Head of caudate nucleus (tissue), 42 donors: ENCODE results near the gene SMC1B.
"Not testable (repeated sequence)": the region's sequence is repeated elsewhere in the genome, so short reads cannot be mapped to it uniquely, and the experiment has no call there.

ENCODE experiments used
- DNase-seq, 42 donors: peaks; one replicate each; pipeline versions ENCODE4 v3.0.0 to v3.0.0-alpha.2; 2020 to 2021; ENCODE audit warnings: mixed read lengths in 7 of 42
- intact Hi-C: fragments of 100-400 bp; cut with DNase I; formaldehyde crosslinking; loops from one replicate; pipeline ENCODE4 v1.15.0; 2022

The SMC1B gene

DNA sequence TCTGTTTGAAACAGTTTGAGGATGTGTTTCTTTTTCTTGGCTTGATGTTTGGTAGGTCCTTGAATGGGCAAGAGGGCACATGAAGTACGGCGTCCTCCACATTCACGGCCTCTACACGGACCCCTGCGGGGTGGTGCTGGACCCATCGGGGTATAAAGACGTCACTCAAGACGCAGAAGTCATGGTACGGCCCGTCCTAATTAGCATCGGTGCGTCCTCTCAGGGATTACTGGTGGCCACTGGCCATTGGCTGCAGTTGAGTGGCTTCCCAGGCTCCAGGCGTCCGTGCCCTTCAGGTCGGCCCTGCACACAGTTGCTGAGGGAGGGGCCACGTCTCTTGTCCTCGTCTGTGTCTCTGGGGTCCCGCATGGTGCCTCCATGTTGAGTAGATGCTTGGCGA is 82.9 kb downstream of the SMC1B start:
- no peak for DNase-seq
- intact Hi-C loops, result no loop called here

DNA sequence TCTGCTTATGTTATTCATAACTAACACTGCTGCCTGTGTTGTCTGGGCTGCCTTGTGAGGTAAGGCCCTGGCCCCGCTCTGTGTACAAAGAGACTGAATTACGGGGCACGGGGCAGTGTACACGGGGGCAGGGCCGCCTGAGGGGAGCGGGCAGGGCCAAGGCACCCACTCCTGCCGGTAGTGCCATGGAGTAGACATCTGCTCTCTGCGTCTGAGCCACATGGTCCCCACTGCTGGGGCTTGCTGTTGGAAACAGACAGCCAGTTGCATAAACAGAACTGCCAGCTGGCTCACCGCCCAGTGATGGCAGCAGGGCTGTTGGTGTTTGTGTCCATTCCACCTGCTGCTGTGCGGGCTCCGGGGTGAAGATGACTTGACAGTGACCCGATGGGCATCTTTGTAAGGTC is 83.9 kb downstream of the SMC1B start:
- DNase-seq, result peak in 41 of 42 donors; percentile 35 to 86 (median 74)
- intact Hi-C loops, result no loop called here

DNA sequence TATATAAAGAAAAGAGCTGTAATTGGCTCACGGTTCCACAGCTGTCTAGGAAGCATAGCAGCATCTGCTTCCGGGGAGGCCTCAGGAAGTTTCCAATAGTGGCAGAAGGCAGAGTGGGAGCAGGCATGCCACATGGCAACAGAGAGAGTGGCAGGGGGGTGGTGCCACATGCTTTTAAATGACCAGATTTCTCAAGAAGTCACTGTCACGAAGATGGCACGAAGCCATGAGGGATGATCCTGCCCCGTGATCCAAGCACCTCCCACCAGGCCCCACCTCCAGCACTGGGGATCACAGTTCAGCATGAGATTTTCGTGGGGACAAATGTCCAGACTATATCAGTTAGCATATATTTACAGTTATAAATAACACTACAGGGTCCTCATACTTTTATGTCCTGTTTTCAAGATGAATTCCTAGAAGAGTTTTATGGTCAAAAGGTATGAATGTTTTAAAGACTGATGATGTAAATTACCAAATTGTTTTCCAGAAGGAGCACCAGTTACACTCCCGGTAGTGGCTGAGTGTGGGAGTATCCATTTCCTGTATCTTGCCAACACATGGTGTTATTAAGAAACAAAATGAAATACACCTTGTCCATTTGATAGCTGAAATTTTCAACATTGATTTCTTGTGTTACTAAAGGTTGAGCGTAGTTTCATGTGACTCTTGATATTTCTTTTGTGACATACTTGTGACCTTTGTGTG is 84.4 kb downstream of the SMC1B start:
- DNase-seq, result peak in 8 of 42 donors; percentile 11 to 55 (median 28)
- intact Hi-C loops, result no loop called here

DNA sequence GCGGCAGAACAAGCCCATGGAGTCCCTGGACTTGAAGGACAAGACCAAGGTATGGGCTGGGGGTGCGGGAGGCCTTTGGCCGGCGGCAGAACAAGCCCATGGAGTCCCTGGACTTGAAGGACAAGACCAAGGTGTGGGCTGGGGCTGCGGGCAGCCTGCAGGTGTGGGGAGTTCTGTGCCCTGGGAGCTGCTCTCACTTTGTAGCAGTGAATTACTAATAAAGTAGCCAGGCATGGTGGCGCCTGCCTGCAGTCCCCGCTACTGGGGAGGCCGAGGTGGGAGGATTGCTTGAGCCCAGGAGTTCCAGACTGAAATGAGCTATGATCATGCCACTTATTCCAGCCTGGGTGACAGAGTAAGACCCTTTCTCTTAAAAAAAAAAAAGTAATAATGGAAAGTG is 85.1 kb downstream of the SMC1B start:
- not testable (repeated sequence) for DNase-seq

DNA sequence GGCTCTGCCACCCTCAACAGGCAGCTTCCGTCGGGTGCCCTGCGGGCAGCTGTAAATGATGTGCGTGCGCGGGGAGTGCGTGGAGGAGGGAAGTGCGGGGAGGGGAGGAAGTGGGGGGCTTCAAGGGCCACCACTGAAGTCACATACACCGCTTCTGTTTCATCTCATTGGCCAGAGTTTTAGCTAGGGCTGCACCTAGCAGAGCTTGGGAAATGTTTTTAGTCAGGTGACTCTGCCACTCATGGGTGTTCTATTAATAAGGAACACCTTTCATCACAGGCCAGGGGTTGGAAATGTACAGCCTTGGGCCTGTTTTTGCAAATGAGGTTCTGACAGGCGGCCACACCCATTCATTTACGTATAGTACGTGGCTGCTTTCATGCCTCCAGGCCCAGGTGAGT is 89.1 kb downstream of the SMC1B start:
- intact Hi-C loops, result no loop called here
- DNase-seq, result no peak

More for the DNA sequence above, 85.1 kb downstream of the SMC1B start:
- intact Hi-C loops, result not testable (repeated sequence)

DNA sequence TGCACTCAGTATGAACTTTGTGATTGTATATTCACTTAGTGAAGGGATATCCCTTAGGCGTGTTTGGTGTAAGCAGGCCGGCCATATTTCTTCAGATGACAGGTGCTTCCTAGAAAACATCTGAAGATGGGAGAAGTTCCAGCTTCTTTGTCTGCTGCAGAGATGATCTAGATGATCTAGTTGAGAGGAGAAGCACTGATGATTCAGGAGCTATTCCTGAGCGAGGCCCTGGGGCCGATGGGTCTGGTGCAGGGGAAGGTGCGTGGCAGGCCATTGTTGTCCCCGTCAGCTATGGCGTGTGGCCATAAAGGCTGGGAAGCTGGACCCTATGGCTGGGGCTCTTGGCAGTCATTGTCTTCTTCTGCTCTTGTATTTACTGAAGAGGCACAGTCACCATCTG is 89.7 kb downstream of the SMC1B start:
- intact Hi-C loops, result no loop called here
- no peak for DNase-seq

DNA sequence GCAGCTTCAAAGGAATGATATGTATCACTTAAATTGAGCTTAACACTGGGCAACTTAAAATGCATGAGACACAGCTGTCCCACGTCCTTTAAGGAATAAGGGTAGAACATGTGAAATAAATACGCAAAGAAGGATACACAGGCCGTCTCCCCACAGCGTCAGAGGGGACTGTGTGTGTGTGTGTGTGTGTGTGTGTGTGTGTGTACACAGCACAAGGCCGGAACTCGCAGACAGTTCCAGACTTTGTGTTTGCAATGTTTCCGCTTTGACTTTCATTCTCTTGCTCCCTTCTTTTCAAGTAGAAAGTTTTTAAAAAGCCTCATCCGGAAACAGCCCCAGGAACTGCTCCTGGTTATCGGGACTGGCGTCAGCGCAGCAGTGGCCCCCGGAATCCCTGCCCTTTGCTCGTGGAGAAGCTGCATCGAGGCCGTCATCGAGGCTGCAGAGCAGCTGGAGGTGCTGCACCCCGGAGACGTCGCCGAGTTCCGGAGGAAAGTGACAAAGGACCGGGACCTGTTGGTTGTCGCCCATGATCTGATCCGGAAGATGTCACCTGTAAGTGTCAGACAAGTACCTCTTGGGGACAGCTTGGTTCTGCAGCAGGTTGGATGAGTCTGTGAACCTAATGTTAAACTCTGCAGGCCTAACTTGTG is 90.4 kb downstream of the SMC1B start:
- DNase-seq, result no peak
- intact Hi-C loops, result no loop called here

DNA sequence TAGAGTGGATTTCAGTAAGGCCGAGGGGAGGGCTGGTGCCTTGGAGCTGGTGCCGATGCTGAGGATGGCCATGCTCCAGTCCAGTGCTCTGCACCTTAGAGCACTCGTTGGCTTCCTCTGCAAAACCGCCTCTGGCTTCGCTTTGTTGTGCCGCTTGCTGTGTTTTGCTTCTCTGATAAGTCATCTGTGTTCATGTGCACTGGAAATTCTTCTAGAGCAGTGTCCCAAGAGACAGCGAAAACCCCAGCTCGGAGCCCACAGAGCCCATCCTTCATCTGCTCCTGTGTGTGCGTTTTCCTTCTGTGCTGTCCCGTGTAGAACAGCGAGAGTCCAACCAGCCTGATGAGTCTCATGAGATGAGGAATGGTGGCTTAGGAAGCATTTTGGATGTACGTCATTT is 91.6 kb downstream of the SMC1B start:
- intact Hi-C loops, result no loop called here
- no peak for DNase-seq

DNA sequence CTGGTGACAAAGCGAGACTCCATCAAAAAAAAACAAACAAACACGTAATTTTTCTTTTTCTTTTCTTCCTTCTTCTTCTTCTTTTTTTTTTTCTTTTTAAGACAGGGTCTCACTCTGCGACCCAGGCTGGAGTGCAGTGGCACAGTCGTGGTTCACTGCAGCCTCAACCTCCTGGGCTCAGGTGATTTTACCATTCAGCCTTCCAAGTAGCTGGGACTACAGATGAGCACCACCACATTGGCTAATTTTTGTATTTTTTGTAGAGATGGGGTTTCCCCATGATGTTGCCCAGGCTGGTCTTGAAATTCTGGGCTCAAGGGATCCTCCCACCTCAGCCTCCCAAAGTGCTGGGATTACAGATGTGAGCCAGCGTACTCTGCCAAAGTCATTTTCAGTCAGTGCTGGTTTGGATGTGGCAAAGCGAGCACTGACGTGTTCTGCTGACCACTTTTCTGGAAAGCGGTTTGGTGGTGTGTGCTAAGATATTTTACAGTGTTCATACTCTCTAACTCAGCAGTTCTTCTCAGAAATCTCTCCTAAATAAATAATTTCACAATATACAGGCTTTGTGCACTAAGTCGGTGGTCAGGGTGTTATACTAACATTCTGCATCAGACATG is 92.9 kb downstream of the SMC1B start:
- no peak for DNase-seq

DNA sequence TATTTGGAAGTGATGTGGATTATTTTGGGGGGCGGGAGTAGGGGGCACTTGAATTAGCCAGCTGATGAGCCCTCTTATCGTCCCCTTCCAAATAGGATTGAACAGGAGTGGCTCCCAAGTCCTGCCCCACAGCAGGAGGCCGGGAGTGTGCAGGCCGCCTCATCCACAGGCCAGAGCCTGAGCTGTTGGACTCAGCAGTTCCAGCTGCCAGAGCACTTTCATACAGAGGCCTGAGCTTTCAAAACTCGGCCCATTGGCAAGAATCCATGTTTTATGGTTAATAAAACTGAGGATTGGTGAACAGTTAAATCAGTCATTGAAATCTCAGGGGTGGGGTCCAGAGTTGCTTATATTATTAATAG is 94.1 kb downstream of the SMC1B start:
- DNase-seq, result no peak
- intact Hi-C loops, result no loop called here

More for the DNA sequence above, 92.9 kb downstream of the SMC1B start:
- intact Hi-C loops, result no loop called here

DNA sequence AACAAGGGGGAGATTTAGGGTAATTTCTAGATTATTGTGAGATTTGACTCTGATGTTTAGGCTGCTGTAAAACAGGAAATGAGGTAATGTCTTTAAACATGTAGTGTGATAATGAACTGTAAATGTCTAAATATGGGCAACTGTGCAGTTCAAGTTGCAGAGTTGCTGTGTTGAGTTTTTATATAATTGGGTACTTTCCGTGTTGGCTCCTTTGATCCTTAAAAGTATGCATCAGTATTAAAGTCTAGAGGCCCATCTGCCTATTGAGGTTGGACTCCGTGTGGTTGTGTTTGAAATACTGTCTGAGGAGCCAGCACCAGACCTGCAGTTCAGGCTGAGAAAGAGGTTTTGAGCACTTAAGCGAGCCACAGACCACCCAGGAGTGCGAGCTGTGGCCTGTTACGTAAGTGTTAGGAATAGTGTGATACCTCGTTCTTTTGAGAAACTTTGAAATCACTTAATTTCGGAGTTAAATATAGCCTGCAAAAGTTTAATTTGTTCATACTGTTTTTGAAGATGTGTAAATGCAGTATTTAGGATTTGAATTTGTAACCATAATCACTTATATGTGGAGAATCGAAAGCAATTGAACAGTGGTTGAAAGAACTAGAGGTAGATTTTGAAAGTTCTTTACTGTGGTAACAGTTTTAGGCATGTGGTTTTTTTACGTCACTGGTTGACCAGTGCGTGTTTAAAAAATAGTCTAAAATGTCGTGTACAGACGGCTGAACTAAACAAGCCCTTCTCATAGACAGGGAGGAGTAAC is 94.7 kb downstream of the SMC1B start:
- no peak for DNase-seq
- intact Hi-C loops, result no loop called here

DNA sequence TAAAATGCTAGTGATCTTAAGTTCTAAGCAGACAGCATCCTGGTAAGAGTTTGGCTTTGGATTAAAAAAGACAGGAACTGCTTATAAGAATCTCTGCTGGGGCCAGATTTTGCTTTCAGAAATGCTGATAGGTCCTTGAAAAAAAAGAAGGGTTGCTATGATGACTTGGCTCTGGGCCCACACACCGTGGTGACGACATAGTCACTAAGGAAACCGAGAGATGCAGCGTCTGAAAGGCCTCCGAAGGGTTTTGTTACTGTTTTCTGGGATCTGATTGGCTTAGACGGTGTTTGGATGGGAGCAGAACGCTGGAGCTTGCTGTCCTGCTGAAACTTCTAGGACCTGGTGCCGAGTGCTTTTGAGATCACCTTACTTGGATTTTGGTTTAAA is 95.2 kb downstream of the SMC1B start:
- intact Hi-C loops, result no loop called here
- DNase-seq, result peak; percentile 55 to 92 (median 74)

DNA sequence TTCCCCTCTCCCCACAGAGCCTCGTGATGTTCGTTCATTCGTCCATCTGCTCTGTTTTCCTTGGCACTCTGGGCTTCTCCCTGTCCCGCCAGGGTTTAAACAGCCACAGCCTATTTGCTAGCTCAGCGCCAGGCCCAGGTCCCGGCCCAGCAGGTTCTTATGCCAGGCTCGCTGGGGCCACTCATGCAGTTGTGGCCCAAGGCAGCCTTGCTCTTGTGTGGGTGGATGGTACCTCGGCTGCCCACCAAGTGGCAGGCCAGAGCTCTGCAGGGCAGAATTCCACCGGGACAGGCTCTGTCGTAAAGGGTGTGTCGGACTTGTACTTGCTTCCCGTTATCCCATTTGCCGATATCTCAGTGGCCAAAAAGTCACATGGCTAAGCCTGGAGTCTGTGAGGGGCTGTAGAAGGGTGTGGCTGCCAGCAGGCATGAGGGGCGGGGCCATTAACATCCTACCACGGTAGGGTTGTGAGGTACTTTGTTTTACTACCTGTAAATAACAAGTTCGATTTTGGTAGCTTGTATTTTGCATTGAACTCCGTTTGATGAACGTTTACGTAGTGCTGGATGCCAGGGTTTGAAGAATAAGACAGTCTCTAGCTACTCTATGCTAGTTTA is 95.7 kb downstream of the SMC1B start:
- intact Hi-C loops, result no loop called here
- peak in 26 of 42 donors; percentile 12 to 66 (median 38) for DNase-seq

DNA sequence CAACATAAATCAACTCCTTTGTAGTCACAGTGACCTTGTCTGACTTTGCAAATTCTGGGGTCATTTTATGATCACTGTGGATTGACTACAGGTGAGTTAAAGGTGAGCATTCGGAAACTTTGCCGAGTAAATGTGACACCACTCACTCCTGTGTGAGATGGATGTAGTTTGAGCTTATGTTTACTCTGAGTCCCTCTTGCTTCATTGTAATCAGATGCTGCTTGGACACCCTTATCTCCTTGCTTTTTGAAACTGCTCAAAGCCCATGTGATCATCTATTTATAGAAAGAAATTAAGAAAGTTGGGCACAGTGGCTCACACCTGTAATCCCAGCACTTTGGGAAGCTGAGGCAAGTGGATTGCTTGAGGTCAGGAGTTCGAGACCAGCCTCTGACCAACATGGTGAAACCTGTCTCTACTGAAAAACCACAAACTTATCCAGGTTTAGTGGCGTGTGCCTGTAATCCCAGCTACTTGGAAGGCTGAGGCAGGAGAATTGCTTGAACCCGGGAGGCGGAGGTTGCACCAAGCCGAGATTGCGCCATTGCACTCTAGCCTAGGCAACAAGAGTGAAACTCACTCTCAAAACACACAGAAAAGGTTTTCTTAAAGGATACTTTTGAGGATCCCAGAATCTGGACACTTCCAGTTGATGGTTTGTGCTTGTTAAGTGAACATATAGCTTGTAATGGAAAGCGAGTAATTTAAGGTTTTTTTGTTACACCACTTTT is 96.4 kb downstream of the SMC1B start:
- intact Hi-C loops, result no loop called here
- DNase-seq, result no peak

DNA sequence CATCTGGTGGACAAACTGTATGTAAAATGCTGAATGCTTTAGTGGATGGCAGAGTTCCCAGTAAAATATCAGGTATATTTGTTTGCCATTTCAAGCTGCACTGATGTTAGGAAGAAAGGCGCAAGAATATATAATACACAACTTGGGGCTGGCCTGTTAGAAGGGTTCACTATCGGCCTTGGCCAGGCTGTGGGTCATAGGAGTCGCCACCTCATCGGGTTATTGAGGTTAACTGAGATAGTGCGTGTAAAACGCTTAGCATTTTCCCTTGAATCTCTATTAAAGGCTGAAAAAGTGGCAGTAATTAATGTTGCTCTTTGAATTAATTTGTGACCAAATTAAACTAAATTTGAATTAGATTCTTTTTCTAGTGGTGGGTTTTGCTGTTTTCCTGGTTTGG is 98.6 kb downstream of the SMC1B start:
- no peak for DNase-seq
- intact Hi-C loops, result no loop called here

DNA sequence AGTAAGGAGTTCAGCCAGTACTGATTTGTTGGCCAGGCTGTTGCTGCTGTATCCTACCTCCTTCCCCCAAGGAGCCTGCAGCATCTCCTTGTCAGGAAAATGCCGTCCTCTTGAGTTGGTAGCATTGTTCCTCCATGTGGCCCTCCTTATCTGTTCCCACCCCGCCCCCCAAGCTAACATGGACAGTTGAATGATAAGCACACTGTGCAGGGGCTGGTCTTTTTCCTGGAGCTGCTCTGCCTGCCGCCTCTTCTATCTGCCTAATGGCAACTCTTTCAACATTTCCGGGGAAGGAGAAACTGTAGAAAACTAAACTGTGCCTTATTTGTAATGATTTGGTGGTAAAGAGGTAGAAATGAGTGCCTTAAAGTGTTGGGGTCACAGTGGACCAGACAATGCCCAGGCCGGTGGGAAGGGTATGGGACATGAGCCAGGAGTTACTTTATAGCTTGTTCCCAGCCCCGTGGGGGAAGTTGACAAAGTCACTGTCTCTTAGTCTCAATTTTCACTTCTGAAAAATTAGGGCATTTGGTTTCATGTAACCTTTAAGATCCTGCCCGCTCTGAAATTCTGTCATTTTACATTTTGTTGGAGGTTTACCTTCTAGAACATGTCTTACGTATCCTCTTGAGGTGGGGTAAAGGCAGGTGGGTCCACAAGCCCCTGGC is 99.2 kb downstream of the SMC1B start:
- intact Hi-C loops, result no loop called here
- no peak for DNase-seq

DNA sequence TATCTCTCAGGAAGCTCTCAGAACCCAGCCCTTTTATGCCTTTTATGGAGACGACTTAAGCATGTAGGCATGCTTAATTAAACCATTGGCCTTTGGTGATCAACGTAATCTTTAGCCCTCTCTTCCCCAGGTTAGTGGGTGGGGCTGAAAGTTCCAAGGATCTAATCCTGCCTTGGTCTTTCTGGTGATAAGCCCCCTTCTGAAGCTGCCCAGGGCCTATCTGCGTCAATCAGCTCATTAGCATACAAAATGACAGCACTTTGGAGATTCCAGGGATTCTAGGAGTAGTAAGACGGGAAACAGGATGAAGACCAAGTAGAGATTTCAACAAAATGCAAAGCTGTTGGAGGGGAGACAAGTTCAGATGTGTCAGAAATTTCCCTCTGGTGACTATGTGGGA is 100.5 kb downstream of the SMC1B start:
- no peak for DNase-seq
- intact Hi-C loops, result no loop called here

DNA sequence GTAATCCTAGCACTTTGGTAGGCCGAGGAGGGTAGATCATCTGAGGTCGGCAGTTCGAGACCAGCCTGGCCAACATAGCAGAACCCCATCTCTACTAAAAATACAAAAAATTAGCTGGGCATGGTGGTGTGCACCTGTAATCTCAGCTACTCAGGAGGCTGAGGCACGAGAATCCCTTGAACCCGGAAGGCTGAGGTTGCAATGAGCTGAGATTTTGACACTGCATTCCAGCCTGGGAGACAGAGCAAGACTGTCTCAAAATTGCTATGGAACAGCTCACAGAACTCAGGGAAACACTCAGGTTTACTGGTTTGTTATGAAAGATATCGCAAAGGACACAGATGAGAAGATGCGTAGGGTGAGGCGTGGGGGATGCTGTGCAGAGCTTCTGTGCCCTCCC is 101.0 kb downstream of the SMC1B start:
- DNase-seq, result no peak
- intact Hi-C loops, result no loop called here
